MM.1S (cell line): Measurements from ENCODE around the gene BDKRB1.

ENCODE experiments used
- DNase-seq: peaks from one replicate; pipeline ENCODE4 v3.0.0-alpha.2; 2015
- H2AFZ ChIP-seq: fragments of 300-600 bp; sonication (generic); 2 replicates; pipeline ENCODE4 v1.6.0; 2016; ENCODE audit warnings: antibody characterized with exemption, low read length
- H3F3A ChIP-seq: fragments of 300-600 bp; sonication (generic); 2 replicates; pipeline ENCODE4 v1.6.1; 2016; ENCODE audit warnings: mild to moderate bottlenecking, antibody characterized with exemption, low read length, moderate library complexity, mixed read lengths; ENCODE audit not compliant: insufficient read depth
- H3K27ac ChIP-seq: fragments of 300-600 bp; sonication (generic); 2 replicates; pipeline ENCODE4 v1.5.1; 2016; ENCODE audit warnings: mild to moderate bottlenecking, low read length
- H3K27me3 ChIP-seq: fragments of 300-600 bp; sonication (generic); replicated peaks from 2 replicates; pipeline ENCODE4 v1.6.0; 2016; ENCODE audit warnings: low read length; ENCODE audit not compliant: insufficient read depth
- H3K36me3 ChIP-seq: fragments of 300-600 bp; sonication (generic); replicated peaks from 2 replicates; pipeline ENCODE4 v1.6.1; 2016; ENCODE audit warnings: mild to moderate bottlenecking, low read length, mixed read lengths; ENCODE audit not compliant: insufficient read depth
- H3K4me1 ChIP-seq: fragments of 300-600 bp; sonication (generic); 2 replicates; pipeline ENCODE4 v1.6.1; 2016; ENCODE audit warnings: low read length, mixed read lengths
- H3K4me2 ChIP-seq: fragments of 300-600 bp; sonication (generic); 2 replicates; pipeline ENCODE4 v1.6.0; 2016; ENCODE audit warnings: low read depth, low read length
- H3K4me3 ChIP-seq: fragments of 300-600 bp; sonication (generic); 2 replicates; pipeline ENCODE4 v1.5.1; 2016; ENCODE audit warnings: low read length, mixed read lengths
- H3K79me2 ChIP-seq: fragments of 300-600 bp; sonication (generic); 2 replicates; pipeline ENCODE4 v1.6.1; 2016; ENCODE audit warnings: mixed run types, low read length, mixed read lengths
- H3K9ac ChIP-seq: fragments of 300-600 bp; sonication (generic); 2 replicates; pipeline ENCODE4 v1.6.1; 2016; ENCODE audit warnings: low read length, mixed read lengths
- H3K9me2 ChIP-seq: fragments of 300-600 bp; sonication (generic); replicated peaks from 2 replicates; pipeline ENCODE4 v1.6.1; 2016; ENCODE audit warnings: mild to moderate bottlenecking, low read length, mixed read lengths; ENCODE audit not compliant: insufficient read depth
- H3K9me3 ChIP-seq: fragments of 300-600 bp; sonication (generic); replicated peaks from 2 replicates; pipeline ENCODE4 v1.6.1; 2016; ENCODE audit warnings: mild to moderate bottlenecking, low read length, mixed read lengths; ENCODE audit not compliant: insufficient read depth
- H4K20me1 ChIP-seq: fragments of 300-600 bp; sonication (generic); 2 replicates; pipeline ENCODE4 v1.6.1; 2016; ENCODE audit warnings: mild to moderate bottlenecking, low read length, moderate library complexity, mixed read lengths; ENCODE audit not compliant: insufficient read depth
- EZH2 ChIP-seq: fragments of 300-600 bp; sonication (generic); optimal IDR thresholded peaks from 2 replicates; pipeline ENCODE3; 2017; ENCODE audit warnings: low read depth, mild to moderate bottlenecking, antibody characterized with exemption, low read length, mixed read lengths
- EZH2phosphoT487 ChIP-seq: fragments of 300-600 bp; sonication (generic); IDR thresholded peaks from 2 replicates; pipeline ENCODE4 v1.6.1; 2018; ENCODE audit warnings: antibody characterized with exemption, low read length
- TF ChIP-seq, protein P1 (sequence below): fragments of 300-600 bp; sonication (generic); IDR thresholded peaks from 2 replicates; pipeline ENCODE4 v1.5.1; 2016; ENCODE audit warnings: antibody characterized with exemption, low read length, mixed read lengths

The BDKRB1 gene

DNA sequence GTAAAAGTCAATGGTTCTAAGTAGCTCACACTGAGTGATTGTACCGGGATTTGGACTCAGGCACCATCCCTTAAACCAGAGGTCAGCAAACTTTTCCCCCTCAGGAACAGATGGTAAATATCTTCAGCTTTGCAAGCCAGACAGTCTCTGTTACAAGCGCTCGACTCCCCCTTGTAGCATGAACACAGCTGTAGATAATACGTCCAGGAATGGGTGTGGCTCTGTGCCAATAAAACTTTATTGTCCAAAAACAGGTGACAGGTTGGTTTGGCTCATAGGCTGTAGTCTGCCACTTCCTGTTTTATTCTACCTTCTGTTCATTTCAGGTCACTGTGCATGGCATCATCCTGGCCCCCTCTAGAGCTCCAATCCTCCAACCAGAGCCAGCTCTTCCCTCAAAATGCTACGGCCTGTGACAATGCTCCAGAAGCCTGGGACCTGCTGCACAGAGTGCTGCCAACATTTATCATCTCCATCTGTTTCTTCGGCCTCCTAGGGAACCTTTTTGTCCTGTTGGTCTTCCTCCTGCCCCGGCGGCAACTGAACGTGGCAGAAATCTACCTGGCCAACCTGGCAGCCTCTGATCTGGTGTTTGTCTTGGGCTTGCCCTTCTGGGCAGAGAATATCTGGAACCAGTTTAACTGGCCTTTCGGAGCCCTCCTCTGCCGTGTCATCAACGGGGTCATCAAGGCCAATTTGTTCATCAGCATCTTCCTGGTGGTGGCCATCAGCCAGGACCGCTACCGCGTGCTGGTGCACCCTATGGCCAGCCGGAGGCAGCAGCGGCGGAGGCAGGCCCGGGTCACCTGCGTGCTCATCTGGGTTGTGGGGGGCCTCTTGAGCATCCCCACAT, 7.6 kb downstream of the BDKRB1 start:
- Histone ChIP-seq H3K4me2 (peak overlapping the region; percentile 21; the same call in 1 of the 2 replicates), H3F3A (no peaks in the 10 kb centered on the region), H3K9ac (no peak overlapping the region), H3K79me2 (no peaks in the 10 kb centered on the region), H3K27me3 (no peaks in the 10 kb centered on the region), H3K9me3 (no peaks in the 10 kb centered on the region), H3K27ac (no peak overlapping the region), H3K4me3 (no peak overlapping the region), H3K4me1 (no peaks in the 10 kb centered on the region), H4K20me1 (no peaks in the 10 kb centered on the region), H3K36me3 (no peaks in the 10 kb centered on the region), H3K9me2 (no peaks in the 10 kb centered on the region), H2AFZ (0 out of 2 replicates have a peak overlapping the region, but pooled peaks have one; percentile 4)
- no peak for DNase-seq
- TF ChIP-seq EZH2phosphoT487 (no peak), EZH2 (no peak)
- TF ChIP-seq, protein P1, sequence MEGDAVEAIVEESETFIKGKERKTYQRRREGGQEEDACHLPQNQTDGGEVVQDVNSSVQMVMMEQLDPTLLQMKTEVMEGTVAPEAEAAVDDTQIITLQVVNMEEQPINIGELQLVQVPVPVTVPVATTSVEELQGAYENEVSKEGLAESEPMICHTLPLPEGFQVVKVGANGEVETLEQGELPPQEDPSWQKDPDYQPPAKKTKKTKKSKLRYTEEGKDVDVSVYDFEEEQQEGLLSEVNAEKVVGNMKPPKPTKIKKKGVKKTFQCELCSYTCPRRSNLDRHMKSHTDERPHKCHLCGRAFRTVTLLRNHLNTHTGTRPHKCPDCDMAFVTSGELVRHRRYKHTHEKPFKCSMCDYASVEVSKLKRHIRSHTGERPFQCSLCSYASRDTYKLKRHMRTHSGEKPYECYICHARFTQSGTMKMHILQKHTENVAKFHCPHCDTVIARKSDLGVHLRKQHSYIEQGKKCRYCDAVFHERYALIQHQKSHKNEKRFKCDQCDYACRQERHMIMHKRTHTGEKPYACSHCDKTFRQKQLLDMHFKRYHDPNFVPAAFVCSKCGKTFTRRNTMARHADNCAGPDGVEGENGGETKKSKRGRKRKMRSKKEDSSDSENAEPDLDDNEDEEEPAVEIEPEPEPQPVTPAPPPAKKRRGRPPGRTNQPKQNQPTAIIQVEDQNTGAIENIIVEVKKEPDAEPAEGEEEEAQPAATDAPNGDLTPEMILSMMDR, result no peak

DNA sequence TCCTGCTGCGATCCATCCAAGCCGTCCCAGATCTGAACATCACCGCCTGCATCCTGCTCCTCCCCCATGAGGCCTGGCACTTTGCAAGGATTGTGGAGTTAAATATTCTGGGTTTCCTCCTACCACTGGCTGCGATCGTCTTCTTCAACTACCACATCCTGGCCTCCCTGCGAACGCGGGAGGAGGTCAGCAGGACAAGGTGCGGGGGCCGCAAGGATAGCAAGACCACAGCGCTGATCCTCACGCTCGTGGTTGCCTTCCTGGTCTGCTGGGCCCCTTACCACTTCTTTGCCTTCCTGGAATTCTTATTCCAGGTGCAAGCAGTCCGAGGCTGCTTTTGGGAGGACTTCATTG, 8.2 kb downstream of the BDKRB1 start:
- Histone ChIP-seq H3F3A (no peaks in the 10 kb centered on the region), H3K9me3 (no peaks in the 10 kb centered on the region), H3K4me1 (no peaks in the 10 kb centered on the region), H3K4me2 (no peak overlapping the region), H3K9me2 (no peaks in the 10 kb centered on the region), H3K36me3 (no peaks in the 10 kb centered on the region), H3K27ac (no peak overlapping the region), H3K9ac (no peak overlapping the region), H4K20me1 (no peaks in the 10 kb centered on the region), H2AFZ (no peak overlapping the region), H3K27me3 (no peaks in the 10 kb centered on the region), H3K79me2 (no peaks in the 10 kb centered on the region), H3K4me3 (no peak overlapping the region)
- no peak for TF ChIP-seq EZH2
- no peak for TF ChIP-seq EZH2phosphoT487
- TF ChIP-seq, protein P1, result no peak
- DNase-seq, result no peak

DNA sequence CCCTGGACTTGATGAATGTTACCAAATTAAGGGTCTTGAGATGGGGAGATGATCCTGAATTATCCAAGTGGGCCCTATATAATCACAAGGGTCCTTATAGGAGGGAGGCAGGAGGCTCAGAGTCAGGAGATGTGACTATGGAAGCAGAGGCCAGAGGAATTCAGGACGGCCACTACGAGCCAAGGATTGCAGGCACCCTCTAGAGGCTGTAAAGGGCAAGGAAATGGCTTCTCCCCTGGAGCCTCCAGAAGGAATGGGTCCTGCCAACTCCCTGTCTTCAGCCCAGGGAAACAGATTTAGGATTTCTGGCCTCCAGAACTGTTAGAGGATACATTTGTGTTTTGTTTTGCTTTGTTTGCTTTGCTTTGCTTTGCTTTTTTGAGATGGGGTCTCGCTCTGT, 8.8 kb downstream of the BDKRB1 start:
- Histone ChIP-seq H3K27ac (no peak overlapping the region), H3K4me3 (no peak overlapping the region), H3K36me3 (no peaks in the 10 kb centered on the region), H3K4me1 (no peaks in the 10 kb centered on the region), H3K9me3 (no peaks in the 10 kb centered on the region), H3K9me2 (no peaks in the 10 kb centered on the region), H3K27me3 (no peaks in the 10 kb centered on the region), H3K9ac (no peak overlapping the region), H2AFZ (no peak overlapping the region), H3F3A (no peaks in the 10 kb centered on the region), H4K20me1 (no peaks in the 10 kb centered on the region), H3K4me2 (no peak overlapping the region), H3K79me2 (no peaks in the 10 kb centered on the region)
- no peak for TF ChIP-seq EZH2phosphoT487
- TF ChIP-seq EZH2, result no peak
- TF ChIP-seq, protein P1, result no peak
- no peak for DNase-seq
